Left lung (tissue), 10 donors: ENCODE data around the gene GRB10. TPM values are rescaled to one million over a fixed set of nuclear protein-coding genes. Genes with fewer than 3 reads are reported as not detected.
A peak's percentile ranks its signal among the peaks of the same experiment; 100 is the strongest.

Experiments
- ATAC-seq: fragments of 200-7000 bp; cut with Tn5 transposase; one replicate; pipeline ENCODE4 v1.9.1; 2020; ENCODE audit warnings: moderate library complexity
- DNase-seq, 4 donors: peaks; one replicate each; pipeline ENCODE4 v3.0.0-alpha.2; 2013 to 2020
- H3K27ac ChIP-seq, 2 donors: fragments of 200-600 bp; sonication (generic) in 1 of 2; one replicate each; pipeline versions ENCODE4 v1.5.0 to v1.8.0; 2020 to 2021
- H3K27me3 ChIP-seq, 2 donors: fragments of 200-600 bp; sonication (generic) in 1 of 2; one replicate each; pipeline versions ENCODE4 v1.5.0 to v1.8.0; 2020 to 2021
- H3K36me3 ChIP-seq, 2 donors: fragments of 200-600 bp; sonication (generic) in 1 of 2; one replicate each; pipeline versions ENCODE4 v1.5.0 to v1.8.0; 2020 to 2021
- H3K4me1 ChIP-seq, 2 donors: fragments of 200-600 bp; one replicate each; pipeline ENCODE4 v1.8.0; 2021
- H3K4me3 ChIP-seq, 2 donors: fragments of 200-600 bp; sonication (generic) in 1 of 2; one replicate each; pipeline versions ENCODE4 v1.5.0 to v1.8.0; 2020 to 2021; ENCODE audit warnings: mild to moderate bottlenecking in 1 of 2
- H3K9me3 ChIP-seq, 2 donors: fragments of 200-600 bp; sonication (generic) in 1 of 2; one replicate each; pipeline versions ENCODE4 v1.5.0 to v1.8.0; 2020 to 2021
- CTCF ChIP-seq, 2 donors: fragments of 200-600 bp; sonication (generic) in 1 of 2; IDR thresholded peaks; one replicate each; pipeline versions ENCODE4 v1.5.0 to v1.8.0; 2021; ENCODE audit warnings: antibody characterized with exemption in 2 of 2
- intact Hi-C, 2 donors: fragments of 100-400 bp; cut with DNase I; formaldehyde crosslinking; loops; one replicate each; pipeline versions ENCODE4 v1.11.2 to v1.14.2; 2022
- polyA plus RNA-seq, 6 donors: library from polyadenylated mRNA; unstranded; fragments of 120-200 nt; gene quantifications; one replicate each; pipeline ENCODE4 v1.2.1, GENCODE V29; 2013; ENCODE audit not compliant: insufficient read length in 6 of 6
- total RNA-seq, 2 donors: library from RNA; stranded (reverse); fragmentation: NEBNext Ultra II Directional; extraction: Animal tissue kit (Norgen Biotek cat#: 25700); gene quantifications; one replicate each; pipeline ENCODE4 v1.2.1, GENCODE V29; 2021
- donor health status: DM: no; HTN: yes; CAD: no.
- donor health status: DM: no; HTN: no; CAD: no.

Gene GRB10
- total and polyA plus RNA-seq, 8 donors: 38.8 to 58.3 (median 45.0) TPM

- Histone ChIP-seq H3K4me1 (peaks cover 0 to 3% of the 10 kb centered on the region in 2 donors), H3K27me3 (no peaks in the 10 kb centered on the region), H3K27ac (no peak overlapping the region), H3K36me3 (peaks cover 0 to 42% of the 10 kb centered on the region in 2 donors), H3K9me3 (no peaks in the 10 kb centered on the region), H3K4me3 (no peak overlapping the region)
- intact Hi-C loops: no loop called here
- ATAC-seq (no peak), DNase-seq (no peak)
- TF ChIP-seq CTCF (IDR thresholded peaks at IDR 0.05): no peak
Measured at GRCh38 chr7:50620433-50620832, 162.3 kb downstream of the GRB10 start.

- ATAC-seq (no peak), DNase-seq (no peak)
- Histone ChIP-seq H3K4me1 (peaks cover 0 to 3% of the 10 kb centered on the region in 2 donors), H3K4me3 (no peak overlapping the region), H3K27ac (no peak overlapping the region), H3K36me3 (peaks cover 0 to 44% of the 10 kb centered on the region in 2 donors), H3K27me3 (no peaks in the 10 kb centered on the region), H3K9me3 (no peaks in the 10 kb centered on the region)
- intact Hi-C loops: no loop called here
- TF ChIP-seq CTCF (IDR thresholded peaks at IDR 0.05): no peak
Measured at GRCh38 chr7:50619684-50620083, 163.0 kb downstream of the GRB10 start.

- no peak for TF ChIP-seq CTCF (IDR thresholded peaks at IDR 0.05)
- Histone ChIP-seq H3K27me3 (no peaks in the 10 kb centered on the region), H3K27ac (no peak overlapping the region), H3K36me3 (peaks cover 0 to 58% of the 10 kb centered on the region in 2 donors), H3K4me1 (peaks cover 0 to 3% of the 10 kb centered on the region in 2 donors), H3K4me3 (no peak overlapping the region), H3K9me3 (no peaks in the 10 kb centered on the region)
- intact Hi-C loops: no loop called here
- ATAC-seq (peak; percentile 25), DNase-seq (peak in 2 of 4 donors; percentile 9 to 48)
Measured at GRCh38 chr7:50618281-50618680, 164.4 kb downstream of the GRB10 start.

GRCh38 chr7:50615519-50616080, 167.1 kb downstream of the GRB10 start:
- intact Hi-C loops: no loop called here

More at GRCh38 chr7:50615519-50616080, 167.1 kb downstream of the GRB10 start:
- Histone ChIP-seq H3K27ac (no peak overlapping the region), H3K27me3 (no peaks in the 10 kb centered on the region), H3K9me3 (no peaks in the 10 kb centered on the region), H3K4me3 (no peak overlapping the region), H3K36me3 (peaks cover 0 to 75% of the 10 kb centered on the region in 2 donors), H3K4me1 (peaks cover 3 to 9% of the 10 kb centered on the region in 2 donors)
- no peak for ATAC-seq
- no peak for DNase-seq
- no peak for TF ChIP-seq CTCF (IDR thresholded peaks at IDR 0.05)
